Thyroid gland (tissue), 4 donors: ENCODE data around the gene STAP1. TPM values are rescaled to one million over a fixed set of nuclear protein-coding genes. Genes with fewer than 3 reads are reported as not detected.
"Not testable (repeated sequence)": the region's sequence is repeated elsewhere in the genome, so short reads cannot be mapped to it uniquely, and the experiment has no call there.

Experiments used
- DNase-seq, 2 donors: peaks; one replicate each; pipeline ENCODE4 v3.0.0-alpha.2; 2019
- H3K27ac ChIP-seq, 3 donors: fragments of 200-600 bp; sonication (generic); 1 replicate in 2 of 3; 2 replicates in 1 of 3; pipeline ENCODE4 v1.5.1; 2016 to 2019; ENCODE audit warnings: mild to moderate bottlenecking in 1 of 3, moderate library complexity in 1 of 3
- H3K27me3 ChIP-seq: fragments of 200-600 bp; sonication (generic); one replicate; pipeline ENCODE4 v1.5.1; 2019
- H3K36me3 ChIP-seq, 2 donors: fragments of 200-600 bp; sonication (generic); one replicate each; pipeline ENCODE4 v1.5.1; 2016 to 2019
- H3K4me1 ChIP-seq, 2 donors: fragments of 200-600 bp; sonication (generic); one replicate each; pipeline ENCODE4 v1.5.1; 2017 to 2019
- H3K4me3 ChIP-seq, 3 donors: fragments of 200-600 bp; sonication (generic); replicated peaks in 1 of 3; 1 replicate in 2 of 3; 2 replicates in 1 of 3; pipeline ENCODE4 v1.5.1; 2016; ENCODE audit warnings: mild to moderate bottlenecking in 1 of 3
- H3K9me3 ChIP-seq: fragments of 200-600 bp; sonication (generic); one replicate; pipeline ENCODE4 v1.5.1; 2017
- POLR2A ChIP-seq, 2 donors: fragments of 450-650 bp; IDR thresholded peaks; one replicate each; pipeline ENCODE4 v1.6.1; 2017; ENCODE audit warnings: antibody characterized with exemption in 2 of 2, mild to moderate bottlenecking in 2 of 2, moderate library complexity in 1 of 2
- WGBS, 2 donors: methylation state at CpG; one replicate each; pipeline ENCODE4 v1.1.5; 2017; 5-methylcytosine and 5-hydroxymethylcytosine counted together
- intact Hi-C: fragments of 100-400 bp; cut with DNase I; formaldehyde crosslinking; loops from one replicate; pipeline ENCODE4 v1.15.1; 2023
- total RNA-seq, 4 donors: library from RNA; depleted of rRNA; stranded (reverse); fragments of >200 nt; gene quantifications; one replicate each; pipeline ENCODE4 v1.2.3, GENCODE V29; 2016
- TF ChIP-seq, protein P1 (sequence below), 6 experiments: fragments of 200-600 bp in 3 of 6; fragments of 450-650 bp in 3 of 6; sonication (generic) in 3 of 6; IDR thresholded peaks; one replicate each; pipeline ENCODE4 v1.5.1; 2016 to 2019; ENCODE audit warnings: antibody characterized with exemption in 6 of 6, mild to moderate bottlenecking in 2 of 6, inconsistent platforms in 1 of 6, moderate library complexity in 1 of 6

STAP1 gene
- total RNA-seq, 4 donors from 2014 or later: not detected

DNA sequence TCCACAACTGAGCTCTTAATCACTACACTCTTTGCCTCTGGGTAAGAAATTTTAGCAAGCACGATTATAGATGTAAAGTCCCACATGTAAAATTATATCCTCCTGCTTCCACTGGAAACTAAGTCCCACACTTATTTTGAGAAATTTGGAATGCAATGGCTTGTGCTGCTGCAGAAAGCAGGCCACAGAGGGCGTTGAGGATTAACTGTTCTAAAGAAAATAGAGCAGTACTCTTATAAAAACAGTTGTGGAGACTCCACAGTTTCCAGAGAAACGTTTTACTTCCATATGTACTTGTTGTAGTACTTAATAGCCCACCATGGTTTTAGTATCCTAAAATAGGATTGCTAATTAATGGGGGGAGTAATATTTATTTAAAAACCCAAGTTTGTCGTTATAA is 11.6 kb upstream of the STAP1 start:
- Histone ChIP-seq H3K4me1 (peaks cover 6 to 10% of the 10 kb centered on the region in 2 donors), H3K27me3 (no peaks in the 10 kb centered on the region), H3K27ac (no peak overlapping the region), H3K9me3 (no peaks in the 10 kb centered on the region), H3K4me3 (no peak overlapping the region), H3K36me3 (no peaks in the 10 kb centered on the region)
- TF ChIP-seq POLR2A (IDR thresholded peaks at IDR 0.05): no peak
- TF ChIP-seq, protein P1, sequence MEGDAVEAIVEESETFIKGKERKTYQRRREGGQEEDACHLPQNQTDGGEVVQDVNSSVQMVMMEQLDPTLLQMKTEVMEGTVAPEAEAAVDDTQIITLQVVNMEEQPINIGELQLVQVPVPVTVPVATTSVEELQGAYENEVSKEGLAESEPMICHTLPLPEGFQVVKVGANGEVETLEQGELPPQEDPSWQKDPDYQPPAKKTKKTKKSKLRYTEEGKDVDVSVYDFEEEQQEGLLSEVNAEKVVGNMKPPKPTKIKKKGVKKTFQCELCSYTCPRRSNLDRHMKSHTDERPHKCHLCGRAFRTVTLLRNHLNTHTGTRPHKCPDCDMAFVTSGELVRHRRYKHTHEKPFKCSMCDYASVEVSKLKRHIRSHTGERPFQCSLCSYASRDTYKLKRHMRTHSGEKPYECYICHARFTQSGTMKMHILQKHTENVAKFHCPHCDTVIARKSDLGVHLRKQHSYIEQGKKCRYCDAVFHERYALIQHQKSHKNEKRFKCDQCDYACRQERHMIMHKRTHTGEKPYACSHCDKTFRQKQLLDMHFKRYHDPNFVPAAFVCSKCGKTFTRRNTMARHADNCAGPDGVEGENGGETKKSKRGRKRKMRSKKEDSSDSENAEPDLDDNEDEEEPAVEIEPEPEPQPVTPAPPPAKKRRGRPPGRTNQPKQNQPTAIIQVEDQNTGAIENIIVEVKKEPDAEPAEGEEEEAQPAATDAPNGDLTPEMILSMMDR (IDR thresholded peaks at IDR 0.05): no peak
- intact Hi-C loops: no loop called here
- DNase-seq: no peak
- WGBS, 2 donors: 45 to 47% methylated on average over 4 of the region's 4 CpGs

DNA sequence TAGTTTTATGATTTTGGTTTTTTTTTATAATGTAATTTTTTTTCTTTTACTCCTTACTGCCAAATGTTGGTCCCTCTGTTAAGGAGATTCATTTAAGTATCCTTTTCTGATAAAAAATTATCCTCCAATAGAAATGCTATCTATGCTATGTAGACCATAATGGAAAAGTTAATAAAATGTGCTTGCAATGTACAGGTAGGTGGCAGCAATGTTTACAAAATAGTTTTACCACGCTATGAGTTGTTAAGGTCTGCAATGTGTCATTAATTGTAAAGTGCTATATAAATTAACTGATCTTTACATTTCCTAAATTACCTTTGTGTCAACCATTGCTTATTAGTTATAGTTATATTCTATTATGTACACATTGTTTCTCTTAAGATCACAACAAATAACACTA is 9.4 kb upstream of the STAP1 start:
- Histone ChIP-seq H3K27ac (no peak overlapping the region), H3K4me1 (no peaks in the 10 kb centered on the region), H3K9me3 (no peaks in the 10 kb centered on the region), H3K36me3 (no peaks in the 10 kb centered on the region), H3K27me3 (no peaks in the 10 kb centered on the region), H3K4me3 (no peak overlapping the region)
- TF ChIP-seq, protein P1 (IDR thresholded peaks at IDR 0.05): no peak
- no peak for TF ChIP-seq POLR2A (IDR thresholded peaks at IDR 0.05)
- DNase-seq: no peak
- intact Hi-C loops: no loop called here
- WGBS, 2 donors: 29 to 31% methylated on average over 1 of the region's 1 CpG

DNA sequence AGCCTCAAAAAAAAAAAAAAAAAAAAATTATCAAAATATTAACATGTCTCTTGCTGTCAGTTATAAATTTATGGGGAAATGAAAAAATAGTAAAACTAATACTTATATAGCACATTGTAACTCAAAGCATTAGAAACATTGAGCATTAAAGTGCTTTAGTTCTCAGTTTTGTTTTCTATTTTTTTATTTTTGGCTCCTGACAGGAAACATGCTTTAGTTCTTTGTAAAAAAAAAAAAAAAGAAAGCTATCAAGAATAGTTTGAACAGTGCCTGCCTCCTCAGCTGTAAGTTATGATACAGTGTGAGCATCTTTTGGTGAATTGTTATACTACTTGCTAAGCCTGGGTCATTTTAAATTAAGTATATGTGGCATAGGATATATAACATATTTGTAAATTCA is 8.1 kb upstream of the STAP1 start:
- H3K36me3 ChIP-seq: no peaks in the 10 kb centered on the region
- H3K27ac ChIP-seq: no peak overlapping the region
- H3K4me1 ChIP-seq: no peaks in the 10 kb centered on the region
- H3K27me3 ChIP-seq: no peaks in the 10 kb centered on the region
- TF ChIP-seq POLR2A (IDR thresholded peaks at IDR 0.05): no peak
- TF ChIP-seq, protein P1 (IDR thresholded peaks at IDR 0.05): no peak
- H3K9me3 ChIP-seq: no peaks in the 10 kb centered on the region
- DNase-seq: no peak
- no peak overlapping the region for H3K4me3 ChIP-seq
- intact Hi-C loops: no loop called here

DNA sequence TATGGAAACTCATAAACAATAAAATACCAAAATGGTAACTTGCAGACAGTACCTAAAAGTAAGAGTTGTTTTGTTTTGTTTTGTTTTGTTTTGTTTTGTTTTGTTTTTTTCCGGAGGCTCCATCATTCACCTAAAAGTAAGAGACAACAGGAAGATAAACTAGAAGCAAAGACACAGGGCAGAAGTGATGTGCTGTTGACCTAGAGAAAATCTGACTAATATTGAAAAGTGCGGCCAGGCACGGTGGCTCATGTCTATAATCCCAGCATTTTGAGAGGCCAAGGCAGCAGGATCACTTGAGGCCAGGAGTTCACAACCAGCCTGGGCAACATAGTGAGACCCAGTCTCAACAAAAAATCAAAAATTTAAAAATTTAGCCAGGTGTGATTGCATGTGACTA is 7.7 kb upstream of the STAP1 start:
- no peaks in the 10 kb centered on the region for H3K9me3 ChIP-seq
- intact Hi-C loops: no loop called here
- TF ChIP-seq, protein P1 (IDR thresholded peaks at IDR 0.05): no peak
- no peak for TF ChIP-seq POLR2A (IDR thresholded peaks at IDR 0.05)
- no peak overlapping the region for H3K27ac ChIP-seq
- H3K4me3 ChIP-seq: no peak overlapping the region
- H3K36me3 ChIP-seq: no peaks in the 10 kb centered on the region
- WGBS, 2 donors: 95 to 96% methylated on average over 3 of the region's 3 CpGs
- no peaks in the 10 kb centered on the region for H3K27me3 ChIP-seq
- DNase-seq: no peak
- no peaks in the 10 kb centered on the region for H3K4me1 ChIP-seq

DNA sequence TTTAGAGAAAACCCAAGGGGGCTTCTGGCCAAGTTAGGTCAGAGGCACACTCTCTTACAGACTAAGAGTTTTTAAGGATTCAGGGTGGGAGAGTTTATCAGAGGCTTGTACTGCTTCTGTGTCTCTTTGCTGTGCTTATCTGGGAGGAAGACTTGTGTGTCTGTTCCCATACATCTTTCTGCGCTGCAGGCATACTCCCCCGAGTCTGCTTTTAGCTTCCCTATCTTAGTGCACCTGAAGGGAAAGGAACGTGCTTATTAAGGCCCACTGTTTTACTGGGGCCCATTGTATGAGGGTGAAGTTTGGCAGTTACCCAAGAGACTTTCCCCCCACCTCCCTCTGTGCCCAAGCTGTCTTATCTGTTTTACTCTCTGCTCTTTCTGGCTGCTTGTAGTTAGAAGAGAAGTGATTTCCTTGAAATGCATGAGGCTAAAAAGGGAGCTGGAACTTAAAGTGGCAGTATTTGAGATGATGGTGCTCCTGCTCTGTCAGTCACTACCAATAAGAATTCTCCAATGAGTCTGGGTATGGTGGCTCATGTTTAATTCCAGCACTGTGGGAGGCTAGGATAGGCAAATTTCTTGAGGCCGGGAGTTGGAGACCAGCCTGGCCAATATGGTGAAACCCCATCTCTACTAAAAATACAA is 6.3 kb upstream of the STAP1 start:
- intact Hi-C loops, H3K27ac ChIP-seq, H3K4me3 ChIP-seq, H3K36me3 ChIP-seq, DNase-seq, H3K27me3 ChIP-seq, H3K9me3 ChIP-seq, H3K4me1 ChIP-seq: not testable (repeated sequence)
- WGBS, 2 donors: 78 to 88% methylated on average over 4 of the region's 4 CpGs

DNA sequence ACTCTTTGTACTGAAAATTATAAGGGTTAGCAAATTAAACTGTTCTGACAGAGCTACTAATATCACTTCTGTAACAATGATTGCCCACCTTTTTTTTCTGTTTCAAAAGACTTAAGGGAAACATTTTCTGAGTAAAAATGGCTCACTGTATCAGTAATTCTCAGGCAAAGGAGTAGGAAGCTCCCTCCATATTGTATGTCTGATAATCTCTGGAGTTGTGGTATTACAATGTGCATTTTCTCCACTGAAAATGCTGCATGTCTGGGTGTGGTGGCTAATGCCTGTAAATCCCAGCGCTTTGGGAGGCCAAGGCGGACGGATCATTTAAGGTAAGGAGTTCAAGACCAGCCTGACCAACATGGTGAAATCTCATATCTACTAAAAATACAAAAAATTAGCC is 4.4 kb upstream of the STAP1 start:
- Histone ChIP-seq H3K27me3 (no peaks in the 10 kb centered on the region), H3K27ac (no peak overlapping the region), H3K4me3 (no peak overlapping the region), H3K4me1 (no peaks in the 10 kb centered on the region), H3K36me3 (no peaks in the 10 kb centered on the region), H3K9me3 (no peaks in the 10 kb centered on the region)
- WGBS, 2 donors: 93 to 100% methylated on average over 3 of the region's 3 CpGs
- no peak for DNase-seq
- TF ChIP-seq POLR2A (IDR thresholded peaks at IDR 0.05): no peak
- TF ChIP-seq, protein P1 (IDR thresholded peaks at IDR 0.05): no peak
- intact Hi-C loops: no loop called here
